K562 (cell line): Measurements from ENCODE around the gene TGFBR2.

Source experiments
- BRCA1 ChIP-seq, 2 experiments: fragments of 450-650 bp in 1 of 2; sonication (generic) in 1 of 2; formaldehyde crosslinking in 1 of 2; IDR thresholded peaks; 2 replicates each; pipeline versions ENCODE4 v1.5.0 to v1.6.1; 2017 to 2020; ENCODE audit warnings: mild to moderate bottlenecking in 1 of 2, missing genetic modification reagents in 1 of 2
- CHD7 ChIP-seq: fragments of 200-600 bp; sonication (generic); IDR thresholded peaks from one replicate; pipeline ENCODE4 v1.6.1; 2012; ENCODE audit warnings: mild to moderate bottlenecking, low read depth, low read length, inconsistent platforms
- CTCF ChIP-seq, 3 experiments: IDR thresholded peaks in 2 of 3; conservative IDR thresholded peaks in 1 of 3; 2 replicates each; pipeline ENCODE4 v1.5.1; 2011 to 2012; ENCODE audit warnings: low read length in 3 of 3, mild to moderate bottlenecking in 3 of 3, control low read depth in 2 of 3, improper control_type of control experiment in 1 of 3, inconsistent platforms in 1 of 3, low read depth in 1 of 3, mixed read lengths in 1 of 3, moderate library complexity in 1 of 3; ENCODE audit not compliant: insufficient read depth in 2 of 3
- HIVEP1 ChIP-seq: fragments of 250-450 bp; sonication (Bioruptor Pico); IDR thresholded peaks from 2 replicates; pipeline ENCODE4 v1.4.0; 2020; ENCODE audit warnings: mild to moderate bottlenecking
- MTA1 ChIP-seq: fragments of 450-650 bp; IDR thresholded peaks from 2 replicates; pipeline ENCODE4 v1.6.1; 2017; ENCODE audit warnings: borderline replicate concordance
- MYNN ChIP-seq, 2 experiments: sonication (generic); formaldehyde crosslinking in 1 of 2; IDR thresholded peaks; 2 replicates each; pipeline versions ENCODE4 v1.5.0 to v1.6.1; 2016 to 2020; ENCODE audit warnings: antibody characterized with exemption in 1 of 2, missing genetic modification reagents in 1 of 2
- PBX2 ChIP-seq, 2 experiments: IDR thresholded peaks in 1 of 2; conservative IDR thresholded peaks in 1 of 2; 2 replicates each; pipeline ENCODE4 v1.6.1; 2016; ENCODE audit warnings: low read depth in 2 of 2, mild to moderate bottlenecking in 1 of 2, missing compliant biosample characterization in 1 of 2, missing genetic modification characterization in 1 of 2, moderate library complexity in 1 of 2
- RNF219 ChIP-seq: fragments of 250-450 bp; sonication (Bioruptor Pico); IDR thresholded peaks from 2 replicates; pipeline ENCODE4 v1.5.0; 2022; ENCODE audit warnings: mild to moderate bottlenecking
- SIRT6 ChIP-seq: IDR thresholded peaks from one replicate; pipeline ENCODE4 v1.6.1; 2012; ENCODE audit warnings: low read depth, mild to moderate bottlenecking, control low read depth, inconsistent platforms, low read length, moderate library complexity
- SMARCB1 ChIP-seq: IDR thresholded peaks from 2 replicates; pipeline ENCODE4 v1.6.1; 2011; ENCODE audit warnings: improper control_type of control experiment, low read depth; ENCODE audit not compliant: insufficient read length
- SP1 ChIP-seq: sonication (generic); formaldehyde crosslinking; IDR thresholded peaks from 2 replicates; pipeline ENCODE4 v1.8.1; 2022; ENCODE audit warnings: mild to moderate bottlenecking, missing genetic modification reagents

- TF ChIP-seq SP1 (CRISPR knock-in tag) = no peak
- TF ChIP-seq BRCA1 (IDR thresholded peaks at IDR 0.05) = no peak
- no peak for TF ChIP-seq BRCA1 (CRISPR knock-in tag; IDR thresholded peaks at IDR 0.05)
- TF ChIP-seq PBX2 (CRISPR knock-in tag; IDR thresholded peaks at IDR 0.05; ENCODE audit: low read depth) = no peak
- TF ChIP-seq PBX2 (tag; conservative IDR thresholded peaks at IDR 0.05; ENCODE audit: low read depth) = no peak
- no peak for TF ChIP-seq HIVEP1 (CRISPR knock-in tag)
- TF ChIP-seq SMARCB1 = no peak
- TF ChIP-seq CTCF (IDR thresholded peaks at IDR 0.05 in 2 of 3, conservative IDR thresholded peaks at IDR 0.05 in 1 of 3; ENCODE audit: insufficient read depth in 2 of 3, low read depth in 1 of 3, low read length in 3 of 3) = no peak
- TF ChIP-seq MYNN (IDR thresholded peaks at IDR 0.05) = no peak
- TF ChIP-seq MYNN (CRISPR knock-in tag; IDR thresholded peaks at IDR 0.05) = no peak
- TF ChIP-seq RNF219 (CRISPR knock-in tag) = no peak
- no peak for TF ChIP-seq CHD7
- TF ChIP-seq MTA1 = no peak
- no peak for TF ChIP-seq SIRT6
These were observed 53.1 kb downstream of the TGFBR2 start for GRCh38 chr3:30659270-30660130.
